ENCODE results near the gene GBF1. TPM values are rescaled to one million over a fixed set of nuclear protein-coding genes. Genes with fewer than 3 reads are reported as not detected.

Gene GBF1
- total RNA-seq, 1 experiment from 2014 or later, result 54.7 TPM

DNA sequence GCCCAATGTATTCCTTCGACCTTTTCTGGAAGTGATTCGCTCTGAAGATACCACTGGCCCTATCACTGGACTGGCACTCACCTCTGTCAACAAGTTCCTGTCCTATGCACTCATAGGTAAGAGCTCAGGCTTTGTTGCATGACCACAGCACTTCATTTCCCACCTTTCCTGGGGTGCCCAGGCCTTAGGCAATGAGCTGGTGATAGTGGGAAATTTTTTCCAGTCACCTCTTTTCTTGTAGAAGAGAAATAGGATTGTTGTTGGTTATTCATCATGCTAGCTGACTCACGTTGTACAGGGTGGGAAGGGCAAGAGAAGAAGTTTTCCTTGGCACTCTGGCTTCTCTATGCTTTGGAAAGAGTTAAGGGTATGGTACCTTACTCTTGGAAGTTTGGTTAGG, 98.7 kb downstream of the GBF1 start:
- peak; percentile 74 for DNase-seq (ENCODE audit: low read depth)

GRCh38 chr10:102347236-102347828, 102.0 kb downstream of the GBF1 start:
- DNase-seq (ENCODE audit: low read depth), result peak; percentile 47

- peak; percentile 60 for DNase-seq (ENCODE audit: low read depth)
These were observed 106.9 kb downstream of the GBF1 start for GRCh38 chr10:102352066-102352715.

GRCh38 chr10:102354451-102354850, 109.1 kb downstream of the GBF1 start:
- DNase-seq (ENCODE audit: low read depth), result no peak

DNA sequence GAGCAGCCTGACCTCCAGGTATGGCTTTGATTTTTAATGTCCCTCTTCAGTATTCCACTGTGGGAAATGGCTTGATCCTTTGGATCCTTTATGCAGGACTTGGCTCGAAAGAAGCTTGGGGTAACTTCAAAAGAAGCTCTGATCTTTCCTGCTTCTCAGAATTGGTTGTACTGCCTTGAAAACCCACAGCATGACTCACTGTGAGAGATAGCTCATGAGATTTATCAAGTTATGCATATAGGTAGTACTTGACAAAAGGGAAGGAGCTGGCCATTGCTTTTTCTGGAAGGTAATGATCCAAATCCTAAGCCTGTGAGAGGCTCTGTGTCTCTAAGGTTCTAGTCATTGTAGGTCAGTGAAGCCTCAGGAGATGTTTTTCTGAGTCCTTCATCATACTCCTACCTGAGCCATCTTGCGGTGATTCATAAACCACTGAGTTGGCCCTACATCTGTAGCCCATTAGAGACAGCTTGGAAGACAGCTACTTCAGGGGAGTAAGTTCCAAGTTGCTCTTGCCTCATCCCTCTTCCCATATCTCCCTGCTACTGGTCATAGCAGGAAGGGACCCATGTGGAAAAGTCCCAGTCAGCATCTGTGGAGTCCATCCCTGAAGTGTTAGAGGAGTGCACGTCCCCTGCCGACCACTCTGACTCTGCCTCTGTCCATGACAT, 113.5 kb downstream of the GBF1 start:
- DNase-seq (ENCODE audit: low read depth), result no peak

DNA sequence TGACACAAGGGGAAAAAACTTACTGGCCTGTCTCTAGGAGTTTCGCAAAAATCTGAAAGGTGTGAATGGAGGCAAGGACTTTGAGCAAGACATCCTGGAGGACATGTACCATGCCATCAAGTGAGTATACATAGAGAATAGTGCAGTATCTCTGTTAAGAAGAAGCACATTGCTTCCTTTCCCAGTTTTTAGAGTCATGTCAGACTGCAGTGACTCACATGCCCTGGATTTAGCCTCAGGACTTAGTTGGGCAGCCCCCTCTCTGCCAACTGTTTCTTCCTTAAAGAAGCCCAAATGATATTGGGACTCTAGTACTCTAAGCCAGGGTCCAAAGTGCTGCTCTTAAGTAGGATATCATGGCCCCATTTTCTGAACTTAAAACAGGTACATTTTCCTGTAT, 122.1 kb downstream of the GBF1 start:
- DNase-seq (ENCODE audit: low read depth), result peak; percentile 53

GRCh38 chr10:102368077-102368476, 122.7 kb downstream of the GBF1 start:
- DNase-seq (ENCODE audit: low read depth), result peak; percentile 73

GRCh38 chr10:102371295-102371694, 126.0 kb downstream of the GBF1 start:
- DNase-seq (ENCODE audit: low read depth), result no peak

- no peak for DNase-seq (ENCODE audit: low read depth)
These were observed 129.9 kb downstream of the GBF1 start for GRCh38 chr10:102375250-102375649.

DNA sequence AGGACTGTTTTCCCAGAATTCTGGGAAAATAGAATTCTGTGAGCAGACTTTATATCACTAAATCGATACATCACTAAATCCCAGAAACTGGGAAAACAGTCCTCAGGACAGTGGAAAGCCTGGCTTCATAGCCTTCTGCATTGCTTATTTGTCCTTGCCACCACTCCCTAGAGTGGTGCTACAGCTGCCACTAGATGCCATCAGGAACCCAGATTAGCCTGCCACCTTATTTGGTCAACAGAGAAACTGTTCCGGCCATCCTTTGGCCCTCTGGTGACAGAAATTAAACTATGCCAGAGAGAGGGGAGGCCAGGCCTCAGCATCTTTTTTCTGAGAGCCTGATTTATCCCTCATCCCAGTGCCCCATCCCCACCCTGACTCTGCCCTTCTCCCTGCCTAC, 130.5 kb downstream of the GBF1 start:
- DNase-seq (ENCODE audit: low read depth), result no peak

GRCh38 chr10:102376901-102377300, 131.6 kb downstream of the GBF1 start:
- DNase-seq (ENCODE audit: low read depth), result no peak

GRCh38 chr10:102379383-102379782, 134.1 kb downstream of the GBF1 start:
- no peak for DNase-seq (ENCODE audit: low read depth)

DNA sequence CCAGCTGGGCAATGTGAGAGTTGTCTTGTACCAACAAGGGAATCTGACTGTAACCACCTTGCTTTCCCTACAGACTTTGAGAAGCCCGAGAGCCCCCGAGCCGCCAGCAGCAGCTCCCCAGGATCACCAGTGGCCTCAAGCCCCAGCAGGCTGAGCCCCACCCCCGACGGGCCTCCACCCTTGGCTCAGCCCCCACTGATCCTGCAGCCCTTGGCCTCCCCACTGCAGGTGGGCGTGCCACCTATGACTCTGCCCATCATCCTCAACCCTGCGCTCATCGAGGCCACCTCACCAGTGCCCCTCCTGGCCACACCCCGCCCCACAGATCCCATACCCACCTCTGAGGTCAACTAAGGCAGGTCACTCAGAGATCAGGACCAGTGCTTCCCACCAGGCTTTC, 136.7 kb downstream of the GBF1 start:
- no peak for DNase-seq (ENCODE audit: low read depth)

DNA sequence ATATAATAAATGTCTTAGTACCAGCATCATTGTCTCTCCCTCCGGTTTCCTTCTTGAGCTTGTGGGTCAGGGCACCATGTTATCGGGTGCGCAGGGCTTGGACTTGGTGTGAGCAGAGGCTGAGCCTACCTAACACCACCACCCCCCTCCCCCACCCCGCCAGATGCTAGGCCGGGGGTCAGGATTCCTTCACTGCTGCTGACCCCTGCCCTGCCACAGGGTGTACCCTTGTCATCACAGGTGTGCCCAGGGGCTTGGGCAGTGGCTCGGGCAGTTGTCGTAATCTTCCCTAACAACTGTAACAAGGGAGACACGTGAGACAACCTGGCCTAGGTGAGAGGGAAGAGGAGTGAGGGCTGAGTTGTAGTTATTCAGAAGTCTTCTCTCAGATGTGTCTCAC, 137.5 kb downstream of the GBF1 start:
- no peak for DNase-seq (ENCODE audit: low read depth)

- peak; percentile 32 for DNase-seq (ENCODE audit: low read depth)
These were observed 138.7 kb downstream of the GBF1 start for GRCh38 chr10:102384053-102384452.

DNA sequence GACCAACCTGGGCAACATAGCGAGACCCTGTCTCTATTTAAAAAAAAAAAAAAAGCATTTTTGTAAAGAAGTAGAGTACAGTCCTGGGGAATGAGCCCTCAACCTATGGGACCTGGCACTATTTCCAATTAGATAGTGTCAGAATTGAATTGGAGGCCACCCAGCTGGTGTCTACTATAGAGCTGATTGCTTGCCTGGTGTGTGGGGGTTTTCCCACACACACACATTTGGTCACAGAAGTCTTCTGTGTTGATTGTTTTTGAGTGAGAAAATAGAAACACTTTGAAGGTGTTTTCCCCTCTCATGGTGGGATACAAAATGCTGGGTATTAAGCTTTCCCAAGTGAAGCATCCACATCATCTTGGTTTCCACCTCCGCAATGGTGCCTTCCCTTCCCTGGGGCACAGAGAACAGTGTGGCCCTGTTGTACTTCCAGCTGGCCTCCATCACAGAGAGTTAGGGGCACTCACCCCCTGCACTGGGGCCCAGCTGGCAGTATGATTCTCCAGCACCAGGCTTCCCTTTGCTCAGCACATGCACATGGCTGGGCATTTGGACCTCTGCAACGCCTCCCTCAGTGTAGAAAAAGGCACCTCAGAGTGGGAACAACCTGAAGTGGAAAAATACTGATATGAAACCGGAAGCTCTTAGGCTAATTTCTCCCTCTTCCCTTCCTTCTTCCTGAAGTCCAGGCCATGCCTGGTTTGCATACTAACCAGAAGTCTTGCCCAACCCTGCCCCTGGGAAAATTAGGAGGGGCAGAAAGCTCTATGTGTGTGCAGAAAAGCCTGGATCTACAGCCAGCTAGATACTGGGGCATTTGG, 139.5 kb downstream of the GBF1 start:
- DNase-seq (ENCODE audit: low read depth), result peak; percentile 31

GRCh38 chr10:102389894-102390293, 144.6 kb downstream of the GBF1 start:
- DNase-seq (ENCODE audit: low read depth), result no peak

DNA sequence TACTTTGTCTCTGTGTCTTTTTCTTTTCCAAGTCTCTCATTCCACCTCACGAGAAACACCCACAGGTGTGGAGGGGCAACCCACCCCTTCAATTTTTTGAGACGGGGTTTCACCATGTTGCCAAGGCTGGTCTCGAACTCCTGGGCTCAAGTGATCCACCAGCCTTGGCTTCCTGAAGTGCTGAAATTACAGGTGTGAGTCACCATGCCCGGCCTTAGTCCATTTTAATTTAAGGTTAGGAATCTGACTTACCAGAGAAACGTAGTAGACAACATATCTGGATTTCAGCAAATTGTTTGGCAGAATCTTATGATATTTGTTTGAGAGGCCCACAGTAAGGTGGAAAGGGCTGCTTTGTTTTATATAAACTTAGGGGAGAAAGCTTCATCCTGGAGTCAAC, 147.0 kb downstream of the GBF1 start:
- no peak for DNase-seq (ENCODE audit: low read depth)

GRCh38 chr10:102393411-102394078, 148.2 kb downstream of the GBF1 start:
- DNase-seq (ENCODE audit: low read depth), result no peak

- peak; percentile 94 for DNase-seq (ENCODE audit: low read depth)
These were observed 148.9 kb downstream of the GBF1 start for GRCh38 chr10:102394079-102394800.

GRCh38 chr10:102394801-102395399, 149.6 kb downstream of the GBF1 start:
- DNase-seq (ENCODE audit: low read depth), result peak; percentile 59
